Measurements from ENCODE around the gene ADGRG7. TPM values are rescaled to one million over a fixed set of nuclear protein-coding genes. Genes with fewer than 3 reads are reported as not detected.

ADGRG7 gene
- total and polyA plus RNA-seq, 2 of the 13 experiments (the other 11 are each of a cell fraction or from before 2014, with no cell fraction given) = not detected

- no peak for TF ChIP-seq ZNF616 (CRISPR knock-in tag; IDR thresholded peaks at IDR 0.05; ENCODE audit: low read depth)
- peak; percentile 85; the same call in 1 of the 2 replicates for TF ChIP-seq SNAPC2 (CRISPR knock-in tag; IDR thresholded peaks at IDR 0.05)
- no peak for TF ChIP-seq NFE2L2 (IDR thresholded peaks at IDR 0.05; ENCODE audit: low read length)
- TF ChIP-seq ZNF562 (CRISPR knock-in tag; IDR thresholded peaks at IDR 0.05; ENCODE audit: borderline replicate concordance) = no peak
- peak; percentile 50; the same call in 1 of the 2 replicates for TF ChIP-seq ZSCAN29 (CRISPR knock-in tag; conservative IDR thresholded peaks at IDR 0.05)
- no peak; the same call in none of the 2 replicates for TF ChIP-seq RNF2 (conservative IDR thresholded peaks at IDR 0.05; ENCODE audit: low read depth)
- 0 out of 4 replicates have a peak, but pooled peaks of 1 of the 2 experiments have one; percentile 45 for TF ChIP-seq ATF4 (CRISPR knock-in tag; IDR thresholded peaks at IDR 0.05)
- TF ChIP-seq CREB1 (IDR thresholded peaks at IDR 0.05) = peak; percentile 88
- TF ChIP-seq CREB1 (CRISPR knock-in tag; IDR thresholded peaks at IDR 0.05) = peak; percentile 91
- TF ChIP-seq PRDM4 (CRISPR knock-in tag; IDR thresholded peaks at IDR 0.05; ENCODE audit: borderline replicate concordance) = no peak
- peak; percentile 79 for TF ChIP-seq BORCS8-MEF2B (CRISPR knock-in tag; IDR thresholded peaks at IDR 0.05)
- TF ChIP-seq SP2 (CRISPR knock-in tag; IDR thresholded peaks at IDR 0.05) = peak; percentile 71
- TF ChIP-seq TCF12 (IDR thresholded peaks at IDR 0.05) = no peak
- TF ChIP-seq TCF12 (CRISPR knock-in tag; IDR thresholded peaks at IDR 0.05) = no peak; the same call in 1 of the 2 replicates
- 0 out of 2 replicates have a peak, but pooled peaks have one; percentile 56 for TF ChIP-seq ZNF615 (CRISPR knock-in tag; IDR thresholded peaks at IDR 0.05; ENCODE audit: borderline replicate concordance)
- TF ChIP-seq GATAD2A (CRISPR knock-in tag; IDR thresholded peaks at IDR 0.05) = no peak; the same call in 1 of the 2 replicates
- TF ChIP-seq ZNF17 (CRISPR knock-in tag; IDR thresholded peaks at IDR 0.05) = no peak
- TF ChIP-seq, protein P1, sequence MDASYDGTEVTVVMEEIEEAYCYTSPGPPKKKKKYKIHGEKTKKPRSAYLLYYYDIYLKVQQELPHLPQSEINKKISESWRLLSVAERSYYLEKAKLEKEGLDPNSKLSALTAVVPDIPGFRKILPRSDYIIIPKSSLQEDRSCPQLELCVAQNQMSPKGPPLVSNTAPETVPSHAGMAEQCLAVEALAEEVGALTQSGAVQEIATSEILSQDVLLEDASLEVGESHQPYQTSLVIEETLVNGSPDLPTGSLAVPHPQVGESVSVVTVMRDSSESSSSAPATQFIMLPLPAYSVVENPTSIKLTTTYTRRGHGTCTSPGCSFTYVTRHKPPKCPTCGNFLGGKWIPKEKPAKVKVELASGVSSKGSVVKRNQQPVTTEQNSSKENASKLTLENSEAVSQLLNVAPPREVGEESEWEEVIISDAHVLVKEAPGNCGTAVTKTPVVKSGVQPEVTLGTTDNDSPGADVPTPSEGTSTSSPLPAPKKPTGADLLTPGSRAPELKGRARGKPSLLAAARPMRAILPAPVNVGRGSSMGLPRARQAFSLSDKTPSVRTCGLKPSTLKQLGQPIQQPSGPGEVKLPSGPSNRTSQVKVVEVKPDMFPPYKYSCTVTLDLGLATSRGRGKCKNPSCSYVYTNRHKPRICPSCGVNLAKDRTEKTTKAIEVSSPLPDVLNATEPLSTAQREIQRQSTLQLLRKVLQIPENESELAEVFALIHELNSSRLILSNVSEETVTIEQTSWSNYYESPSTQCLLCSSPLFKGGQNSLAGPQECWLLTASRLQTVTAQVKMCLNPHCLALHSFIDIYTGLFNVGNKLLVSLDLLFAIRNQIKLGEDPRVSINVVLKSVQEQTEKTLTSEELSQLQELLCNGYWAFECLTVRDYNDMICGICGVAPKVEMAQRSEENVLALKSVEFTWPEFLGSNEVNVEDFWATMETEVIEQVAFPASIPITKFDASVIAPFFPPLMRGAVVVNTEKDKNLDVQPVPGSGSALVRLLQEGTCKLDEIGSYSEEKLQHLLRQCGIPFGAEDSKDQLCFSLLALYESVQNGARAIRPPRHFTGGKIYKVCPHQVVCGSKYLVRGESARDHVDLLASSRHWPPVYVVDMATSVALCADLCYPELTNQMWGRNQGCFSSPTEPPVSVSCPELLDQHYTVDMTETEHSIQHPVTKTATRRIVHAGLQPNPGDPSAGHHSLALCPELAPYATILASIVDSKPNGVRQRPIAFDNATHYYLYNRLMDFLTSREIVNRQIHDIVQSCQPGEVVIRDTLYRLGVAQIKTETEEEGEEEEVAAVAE (CRISPR knock-in tag; IDR thresholded peaks at IDR 0.05; ENCODE audit: borderline replicate concordance) = no peak
These were observed 99.8 kb downstream of the ADGRG7 start, which contains the start of gene TFG (continued) for GRCh38 chr3:100708989-100709841.
